H9 (cell line): ENCODE results near the gene GHR. TPM values are rescaled to one million over a fixed set of nuclear protein-coding genes. Genes with fewer than 3 reads are reported as not detected.

Experiments
- DNase-seq: peaks from one replicate; pipeline ENCODE4 v3.0.0-alpha.2; 2017
- H2AFZ ChIP-seq: one replicate; pipeline ENCODE4 v1.6.1; 2013; ENCODE audit warnings: mild to moderate bottlenecking, low read length, control low read depth, moderate library complexity
- H2AK5ac ChIP-seq: 2 replicates; pipeline ENCODE4 v1.6.1; 2013; ENCODE audit warnings: low read length, control low read depth, mixed read lengths; ENCODE audit not compliant: insufficient read length
- H2BK120ac ChIP-seq: one replicate; pipeline ENCODE4 v1.6.1; 2013; ENCODE audit warnings: low read depth, mild to moderate bottlenecking, low read length, control low read depth, inconsistent platforms; ENCODE audit not compliant: poor library complexity, severe bottlenecking
- H2BK12ac ChIP-seq: 2 replicates; pipeline ENCODE4 v1.6.1; 2013; ENCODE audit warnings: low read length, control low read depth, mixed read lengths, low read depth; ENCODE audit not compliant: insufficient read length
- H2BK15ac ChIP-seq: 2 replicates; pipeline ENCODE4 v1.6.1; 2013; ENCODE audit warnings: low read depth, low read length, control low read depth
- H2BK20ac ChIP-seq: one replicate; pipeline ENCODE4 v1.6.1; 2013; ENCODE audit warnings: low read depth, mild to moderate bottlenecking, low read length, control low read depth, inconsistent platforms; ENCODE audit not compliant: poor library complexity, severe bottlenecking
- H2BK5ac ChIP-seq: 2 replicates; pipeline ENCODE4 v1.6.1; 2013; ENCODE audit warnings: low read length, control low read depth, mixed read lengths; ENCODE audit not compliant: insufficient read length
- H3K14ac ChIP-seq: 2 replicates; pipeline ENCODE4 v1.6.1; 2013; ENCODE audit warnings: low read length, control low read depth; ENCODE audit not compliant: insufficient read depth
- H3K18ac ChIP-seq: 2 replicates; pipeline ENCODE4 v1.6.1; 2013; ENCODE audit warnings: low read depth, mild to moderate bottlenecking, mixed read lengths, low read length, control low read depth; ENCODE audit not compliant: insufficient read length
- H3K23ac ChIP-seq: 2 replicates; pipeline ENCODE4 v1.6.1; 2013; ENCODE audit warnings: low read length, control low read depth, mixed read lengths, low read depth; ENCODE audit not compliant: insufficient read length
- H3K23me2 ChIP-seq: 2 replicates; pipeline ENCODE4 v1.6.1; 2013; ENCODE audit warnings: low read depth, mild to moderate bottlenecking, mixed read lengths, low read length, control low read depth; ENCODE audit not compliant: insufficient read length, poor library complexity, severe bottlenecking
- H3K27ac ChIP-seq: 2 replicates; pipeline ENCODE4 v1.5.1; 2013; ENCODE audit warnings: low read length, control low read depth, mixed read lengths, low read depth; ENCODE audit not compliant: insufficient read length
- H3K27me3 ChIP-seq: 2 replicates; pipeline ENCODE4 v1.6.1; 2013; ENCODE audit warnings: low read length, control low read depth, inconsistent platforms; ENCODE audit not compliant: insufficient read depth
- H3K4ac ChIP-seq: 2 replicates; pipeline ENCODE4 v1.6.1; 2013; ENCODE audit warnings: low read depth, mild to moderate bottlenecking, control low read depth, inconsistent platforms, low read length, moderate library complexity
- H3K4me1 ChIP-seq: 2 replicates; pipeline ENCODE4 v1.6.1; 2013; ENCODE audit warnings: low read length, control low read depth, inconsistent platforms; ENCODE audit not compliant: insufficient read depth
- H3K4me2 ChIP-seq: 2 replicates; pipeline ENCODE4 v1.6.1; 2013; ENCODE audit warnings: low read length, control low read depth, mixed read lengths; ENCODE audit not compliant: insufficient read length, insufficient read depth
- H3K56ac ChIP-seq: 2 replicates; pipeline ENCODE4 v1.6.1; 2013; ENCODE audit warnings: low read depth, mild to moderate bottlenecking, mixed read lengths, low read length, control low read depth; ENCODE audit not compliant: insufficient read length
- H3K79me1 ChIP-seq: 2 replicates; pipeline ENCODE4 v1.6.1; 2013; ENCODE audit warnings: low read depth, mild to moderate bottlenecking, moderate library complexity, low read length, control low read depth, inconsistent platforms; ENCODE audit not compliant: insufficient read depth, poor library complexity, severe bottlenecking
- H3K79me2 ChIP-seq: 2 replicates; pipeline ENCODE4 v1.6.1; 2013; ENCODE audit warnings: low read length, control low read depth, inconsistent platforms; ENCODE audit not compliant: insufficient read depth
- H3K9ac ChIP-seq: 2 replicates; pipeline ENCODE4 v1.6.1; 2013; ENCODE audit warnings: low read length, control low read depth, mixed read lengths; ENCODE audit not compliant: insufficient read length; ENCODE audit errors: extremely low read depth
- H3K9me3 ChIP-seq: one replicate; pipeline ENCODE4 v1.6.1; 2013; ENCODE audit warnings: low read depth, low read length, inconsistent platforms; ENCODE audit not compliant: control insufficient read depth
- H3T11ph ChIP-seq: one replicate; pipeline ENCODE4 v1.6.1; 2013; ENCODE audit warnings: mild to moderate bottlenecking, low read length, control low read depth, inconsistent platforms
- H4K20me1 ChIP-seq: one replicate; pipeline ENCODE4 v1.6.1; 2013; ENCODE audit not compliant: control insufficient read depth, insufficient read length, insufficient read depth
- H4K5ac ChIP-seq: 2 replicates; pipeline ENCODE4 v1.6.1; 2013; ENCODE audit warnings: low read depth, mild to moderate bottlenecking, mixed read lengths, low read length, control low read depth; ENCODE audit not compliant: insufficient read length
- H4K8ac ChIP-seq: replicated peaks from 2 replicates; pipeline ENCODE4 v1.6.1; 2013; ENCODE audit warnings: low read length, control low read depth, mixed read lengths, low read depth; ENCODE audit not compliant: insufficient read length
- H4K91ac ChIP-seq: 2 replicates; pipeline ENCODE4 v1.6.1; 2013; ENCODE audit warnings: low read depth, mild to moderate bottlenecking, moderate library complexity, mixed read lengths, low read length, control low read depth; ENCODE audit not compliant: insufficient read length
- H3K27ac Mint-ChIP-seq, 3 experiments: 2 replicates in 2 of 3; 3 replicates in 1 of 3; pipeline ENCODE4 v1.8.0; 2020 to 2021; ENCODE audit warnings: mixed read lengths in 3 of 3, mild to moderate bottlenecking in 1 of 3, moderate library complexity in 1 of 3
- H3K27me3 Mint-ChIP-seq: 2 replicates; pipeline ENCODE4 v1.8.0; 2021; ENCODE audit warnings: low read depth, mild to moderate bottlenecking, moderate library complexity, mixed read lengths
- H3K36me3 Mint-ChIP-seq, 3 experiments: 2 replicates in 2 of 3; 3 replicates in 1 of 3; pipeline ENCODE4 v1.8.0; 2020 to 2021; ENCODE audit warnings: low read depth in 3 of 3, mixed read lengths in 3 of 3; ENCODE audit not compliant: insufficient read depth in 1 of 3
- H3K4me1 Mint-ChIP-seq, 2 experiments: 2 replicates each; pipeline ENCODE4 v1.8.0; 2020; ENCODE audit warnings: mixed read lengths in 2 of 2
- H3K4me3 Mint-ChIP-seq, 2 experiments: 2 replicates in 1 of 2; 3 replicates in 1 of 2; pipeline ENCODE4 v1.8.0; 2020 to 2021; ENCODE audit warnings: mild to moderate bottlenecking in 2 of 2, mixed read lengths in 2 of 2, moderate library complexity in 1 of 2
- H3K9me3 Mint-ChIP-seq, 2 experiments: 2 replicates in 1 of 2; 3 replicates in 1 of 2; pipeline ENCODE4 v1.8.0; 2020; ENCODE audit warnings: mild to moderate bottlenecking in 2 of 2, mixed read lengths in 2 of 2, moderate library complexity in 1 of 2
- CTCF ChIP-seq: fragments of 200-600 bp; sonication (generic); conservative IDR thresholded peaks from 3 replicates; pipeline ENCODE4 v1.8.0; 2021; ENCODE audit warnings: antibody characterized with exemption, mild to moderate bottlenecking
- WGBS: extraction: QIAGEN DNeasy Blood & Tissue Kit; methylation state at CpG from one replicate; pipeline ENCODE4 v1.1.7; 2013; ENCODE audit warnings: missing lambda C conversion rate, low lambda C conversion rate, mixed read lengths; ENCODE audit not compliant: insufficient read length; ENCODE audit errors: extremely low coverage; 5-methylcytosine and 5-hydroxymethylcytosine counted together
- total RNA-seq: library from RNA; stranded (reverse); gene quantifications from 2 replicates; pipeline ENCODE4 v1.2.1, GENCODE V29; 2021

The GHR gene
- total RNA-seq, 1 experiment from 2014 or later: 0.20 TPM

- Histone ChIP-seq H3K9me3 (no peaks in the 10 kb centered on the region), H4K20me1 (no peaks in the 10 kb centered on the region), H3K79me1 (no peaks in the 10 kb centered on the region), H3K27ac (no peak overlapping the region), H2BK15ac (no peak overlapping the region), H3K56ac (no peak overlapping the region), H3T11ph (no peak overlapping the region), H2BK5ac (no peak overlapping the region), H3K4me2 (peak overlapping the region; percentile 77), H3K23ac (no peak overlapping the region), H2AK5ac (no peak overlapping the region), H3K9ac (no peak overlapping the region), H2BK12ac (no peak overlapping the region), H3K4ac (no peak overlapping the region), H2BK120ac (no peak overlapping the region), H3K14ac (no peak overlapping the region), H2AFZ (peak overlapping the region; percentile 87), H4K91ac (no peak overlapping the region), H3K79me2 (no peaks in the 10 kb centered on the region), H4K8ac (peak overlapping the region; percentile 16), H3K4me1 (no peaks in the 10 kb centered on the region), H4K5ac (no peak overlapping the region), H3K18ac (no peak overlapping the region), H3K27me3 (peaks cover 11% of the 10 kb centered on the region), H2BK20ac (no peak overlapping the region), H3K23me2 (peaks cover 16% of the 10 kb centered on the region)
- Mint-ChIP-seq H3K36me3 (peaks cover 0 to 5% (median 3%) of the 10 kb centered on the region in 3 experiments; a peak in 1 of 7 replicates), H3K4me1 (no peaks in the 10 kb centered on the region), H3K27ac (no peak overlapping the region), H3K4me3 (no peak overlapping the region), H3K9me3 (peaks cover 5 to 8% of the 10 kb centered on the region in 2 experiments; a peak in 4 of 5 replicates), H3K27me3 (peaks cover 4% of the 10 kb centered on the region; the same call in 1 of the 2 replicates)
- DNase-seq: no peak
- no CpG with 5 or more reads among the region's 7 CpGs for WGBS
- TF ChIP-seq CTCF: no peak
These were observed 471 bp upstream of the GHR start for GRCh38 chr5:42422656-42423280.
